ENCODE data around the gene NAMPT. TPM values are rescaled to one million over a fixed set of nuclear protein-coding genes. Genes with fewer than 3 reads are reported as not detected.
"Not testable (repeated sequence)": the region's sequence is repeated elsewhere in the genome, so short reads cannot be mapped to it uniquely, and the experiment has no call there.

The NAMPT gene
- total and polyA plus RNA-seq, 2 donors, result 40.6 to 79.3 TPM

DNA sequence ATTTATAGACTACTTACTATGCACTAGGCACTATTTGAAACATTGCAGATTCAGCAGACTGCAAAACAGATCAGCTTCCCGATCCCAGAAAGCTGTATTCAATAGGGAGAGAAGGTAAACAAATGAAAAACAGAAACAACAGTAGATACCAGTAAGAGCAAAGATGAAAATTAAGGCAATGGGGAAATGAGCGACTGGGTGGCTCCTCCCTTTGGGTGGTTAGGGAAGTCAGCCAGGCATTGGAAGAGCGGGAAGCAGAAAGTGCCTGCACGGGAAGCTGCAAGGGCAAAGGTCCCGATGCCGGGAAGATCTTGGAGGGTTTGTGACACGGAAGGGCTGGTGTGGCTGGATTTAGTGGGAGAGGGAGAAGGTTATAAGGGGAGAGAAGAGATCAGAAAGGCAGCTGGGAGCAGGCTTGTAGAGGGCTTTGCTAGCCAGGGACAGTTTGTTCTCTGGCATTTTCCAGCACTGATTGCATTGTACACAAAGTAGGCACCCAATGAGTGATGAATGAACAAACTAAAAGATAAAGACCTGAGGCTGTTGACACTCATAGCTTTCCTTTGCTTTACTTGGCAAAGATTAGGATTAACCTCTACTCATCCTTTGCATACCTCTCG is 67.8 kb downstream of the NAMPT start:
- DNase-seq (ENCODE audit: low read depth in 6 of 9, low spot score in 9 of 9), result no peak
- no peak overlapping the region for H3K4me3 ChIP-seq (ENCODE audit: low read length in 2 of 2)
- H3K9me3 ChIP-seq (ENCODE audit: control insufficient read depth in 2 of 2, insufficient read depth in 1 of 2, low read length in 1 of 2), result no peaks in the 10 kb centered on the region
- 85% methylated on average over 8 of the region's 8 CpGs for WGBS
- H3K36me3 ChIP-seq (ENCODE audit: control insufficient read depth in 2 of 2, insufficient read depth in 2 of 2, low read length in 1 of 2), result no peaks in the 10 kb centered on the region
- H3K27ac ChIP-seq (ENCODE audit: low read depth in 1 of 2, low read length in 1 of 2), result no peak overlapping the region
- no peaks in the 10 kb centered on the region for H3K27me3 ChIP-seq (ENCODE audit: control insufficient read depth in 2 of 2, insufficient read depth in 1 of 2, low read length in 1 of 2)
- H3K4me1 ChIP-seq (ENCODE audit: control insufficient read depth in 2 of 2, insufficient read depth in 2 of 2, low read length in 2 of 2), result peaks cover 0 to 11% of the 10 kb centered on the region in 2 donors

DNA sequence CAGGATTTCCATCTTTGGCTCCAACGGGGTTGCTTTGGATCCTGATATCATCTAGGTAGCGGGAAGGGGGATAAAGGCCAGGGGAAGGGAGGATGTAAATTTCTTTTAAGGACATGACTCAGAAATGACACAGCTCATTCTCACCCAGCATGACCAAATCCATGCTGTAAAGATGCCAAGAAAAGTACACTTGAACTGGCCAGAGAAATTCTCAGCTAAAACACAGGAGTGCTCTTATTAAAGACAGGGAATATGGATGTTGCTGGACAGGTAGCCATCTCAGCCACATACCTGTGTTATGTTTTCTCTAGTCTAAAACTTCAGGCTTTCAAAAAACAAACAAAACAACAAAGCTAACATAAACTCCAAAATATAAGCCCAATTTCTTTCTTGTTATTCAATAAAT is 68.3 kb downstream of the NAMPT start:
- 73% methylated on average over 2 of the region's 2 CpGs for WGBS
- peaks cover 0 to 11% of the 10 kb centered on the region in 2 donors for H3K4me1 ChIP-seq (ENCODE audit: control insufficient read depth in 2 of 2, insufficient read depth in 2 of 2, low read length in 2 of 2)
- no peak for DNase-seq (ENCODE audit: low read depth in 6 of 9, low spot score in 9 of 9)
- no peaks in the 10 kb centered on the region for H3K9me3 ChIP-seq (ENCODE audit: control insufficient read depth in 2 of 2, insufficient read depth in 1 of 2, low read length in 1 of 2)
- H3K27ac ChIP-seq (ENCODE audit: low read depth in 1 of 2, low read length in 1 of 2), result no peak overlapping the region
- no peak overlapping the region for H3K4me3 ChIP-seq (ENCODE audit: low read length in 2 of 2)
- no peaks in the 10 kb centered on the region for H3K36me3 ChIP-seq (ENCODE audit: control insufficient read depth in 2 of 2, insufficient read depth in 2 of 2, low read length in 1 of 2)
- H3K27me3 ChIP-seq (ENCODE audit: control insufficient read depth in 2 of 2, insufficient read depth in 1 of 2, low read length in 1 of 2), result no peaks in the 10 kb centered on the region

DNA sequence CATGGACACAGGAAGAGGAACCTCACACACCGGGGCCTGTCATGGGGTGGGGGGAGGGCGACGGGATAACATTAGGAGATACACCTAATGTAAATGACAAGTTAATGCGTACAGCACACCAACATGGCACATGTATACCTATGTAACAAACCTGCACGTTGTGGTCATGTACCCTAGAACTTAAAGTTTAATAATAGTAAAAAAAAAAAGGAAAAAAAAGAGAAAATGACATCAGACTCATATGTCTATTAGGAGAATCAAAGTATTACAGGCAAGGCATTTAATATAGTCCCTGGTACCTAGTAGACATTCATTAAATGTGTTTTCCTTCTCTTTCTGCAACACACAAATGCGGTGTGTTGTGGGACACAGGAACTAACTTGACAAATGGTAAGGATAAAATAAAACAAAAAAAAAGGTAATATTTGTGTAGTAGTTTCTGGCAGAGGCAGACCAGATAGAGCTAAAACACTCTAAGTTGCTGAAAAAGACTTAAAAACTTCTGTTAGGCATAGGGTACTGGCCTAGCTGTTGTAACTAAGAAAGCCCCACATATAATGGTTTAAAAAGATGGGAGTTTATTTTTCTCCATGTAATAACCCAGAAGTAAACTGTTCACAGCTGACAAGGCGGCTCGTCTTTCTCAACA is 68.8 kb downstream of the NAMPT start:
- Histone ChIP-seq H3K4me1 (ENCODE audit: control insufficient read depth in 2 of 2, insufficient read depth in 2 of 2, low read length in 2 of 2) (peaks cover 0 to 11% of the 10 kb centered on the region in 2 donors), H3K36me3 (ENCODE audit: control insufficient read depth in 2 of 2, insufficient read depth in 2 of 2, low read length in 1 of 2) (no peaks in the 10 kb centered on the region), H3K27ac (ENCODE audit: low read depth in 1 of 2, low read length in 1 of 2) (no peak overlapping the region), H3K4me3 (ENCODE audit: low read length in 2 of 2) (no peak overlapping the region), H3K27me3 (ENCODE audit: control insufficient read depth in 2 of 2, insufficient read depth in 1 of 2, low read length in 1 of 2) (no peaks in the 10 kb centered on the region), H3K9me3 (ENCODE audit: control insufficient read depth in 2 of 2, insufficient read depth in 1 of 2, low read length in 1 of 2) (no peaks in the 10 kb centered on the region)
- no peak for DNase-seq (ENCODE audit: low read depth in 6 of 9, low spot score in 9 of 9)
- WGBS, result 87% methylated on average over 8 of the region's 8 CpGs

DNA sequence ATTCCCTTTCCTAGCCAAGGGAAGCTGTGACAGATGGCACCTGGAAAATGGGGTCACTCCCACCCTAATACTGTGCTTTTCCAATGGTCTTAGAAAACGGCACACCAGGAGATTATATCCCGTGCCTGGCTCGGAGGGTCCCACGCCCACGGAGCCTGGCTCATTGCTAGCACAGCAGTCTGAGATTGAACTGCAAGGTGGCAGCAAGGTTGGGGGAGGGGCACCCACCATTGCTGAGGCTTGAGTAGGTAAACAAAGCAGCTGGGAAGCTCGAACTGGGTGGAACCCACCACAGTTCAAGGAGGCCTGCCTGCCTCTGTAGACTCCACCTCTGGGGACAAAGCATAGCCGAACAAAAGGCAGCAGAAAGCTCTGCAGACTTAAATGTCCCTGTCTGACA is 75.8 kb downstream of the NAMPT start:
- not testable (repeated sequence) for H3K27ac ChIP-seq (ENCODE audit: low read depth in 1 of 2, low read length in 1 of 2)

DNA sequence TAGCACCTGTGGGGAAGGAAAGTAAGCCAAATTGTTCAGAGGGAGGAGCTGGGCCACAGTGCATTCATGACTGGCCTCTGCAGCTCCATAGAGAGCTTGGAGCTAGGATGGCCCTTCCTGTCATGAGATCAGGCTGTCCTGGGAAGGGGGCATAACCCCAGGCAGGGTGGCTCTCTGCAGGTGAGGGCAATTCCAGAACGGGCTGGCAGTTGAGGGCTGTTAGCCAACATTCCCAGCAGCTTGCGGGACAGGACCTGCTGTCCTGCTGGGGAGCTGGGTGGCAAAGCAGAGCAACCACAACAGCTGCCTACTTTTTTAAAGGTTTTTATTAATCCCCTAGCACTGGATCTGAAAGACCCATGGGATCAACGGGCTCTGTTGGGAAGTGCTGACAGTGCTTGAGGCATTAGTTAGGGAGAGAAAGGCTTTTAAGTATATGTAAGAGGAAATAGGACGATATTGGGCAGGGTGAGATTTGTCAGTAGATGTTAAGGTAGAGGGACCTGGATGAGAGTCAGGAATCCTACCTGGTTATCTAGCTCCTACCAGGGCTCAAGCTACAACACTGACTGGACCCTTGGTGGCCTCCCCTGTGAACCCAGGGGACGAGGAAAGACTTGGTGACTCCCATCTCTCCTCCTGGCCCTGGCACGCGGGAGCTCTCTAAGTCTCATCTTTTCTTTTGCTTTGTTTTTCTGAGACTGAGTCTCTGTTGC is 77.8 kb downstream of the NAMPT start:
- H3K4me3 ChIP-seq (ENCODE audit: low read length in 2 of 2), result no peak overlapping the region
- no peaks in the 10 kb centered on the region for H3K36me3 ChIP-seq (ENCODE audit: control insufficient read depth in 2 of 2, insufficient read depth in 2 of 2, low read length in 1 of 2)
- H3K4me1 ChIP-seq (ENCODE audit: control insufficient read depth in 2 of 2, insufficient read depth in 2 of 2, low read length in 2 of 2), result no peaks in the 10 kb centered on the region
- no peaks in the 10 kb centered on the region for H3K27me3 ChIP-seq (ENCODE audit: control insufficient read depth in 2 of 2, insufficient read depth in 1 of 2, low read length in 1 of 2)
- H3K9me3 ChIP-seq (ENCODE audit: control insufficient read depth in 2 of 2, insufficient read depth in 1 of 2, low read length in 1 of 2), result no peaks in the 10 kb centered on the region
- WGBS, result 95% methylated on average over 7 of the region's 7 CpGs
- no peak overlapping the region for H3K27ac ChIP-seq (ENCODE audit: low read depth in 1 of 2, low read length in 1 of 2)
- no peak for DNase-seq (ENCODE audit: low read depth in 6 of 9, low spot score in 9 of 9)

More for the DNA sequence above, 75.8 kb downstream of the NAMPT start:
- not testable (repeated sequence) for H3K4me3 ChIP-seq (ENCODE audit: low read length in 2 of 2); DNase-seq (ENCODE audit: low read depth in 6 of 9, low spot score in 9 of 9); H3K27me3 ChIP-seq (ENCODE audit: control insufficient read depth in 2 of 2, insufficient read depth in 1 of 2, low read length in 1 of 2); H3K4me1 ChIP-seq (ENCODE audit: control insufficient read depth in 2 of 2, insufficient read depth in 2 of 2, low read length in 2 of 2); H3K36me3 ChIP-seq (ENCODE audit: control insufficient read depth in 2 of 2, insufficient read depth in 2 of 2, low read length in 1 of 2); H3K9me3 ChIP-seq (ENCODE audit: control insufficient read depth in 2 of 2, insufficient read depth in 1 of 2, low read length in 1 of 2)
- WGBS, result 97% methylated on average over 7 of the region's 7 CpGs

DNA sequence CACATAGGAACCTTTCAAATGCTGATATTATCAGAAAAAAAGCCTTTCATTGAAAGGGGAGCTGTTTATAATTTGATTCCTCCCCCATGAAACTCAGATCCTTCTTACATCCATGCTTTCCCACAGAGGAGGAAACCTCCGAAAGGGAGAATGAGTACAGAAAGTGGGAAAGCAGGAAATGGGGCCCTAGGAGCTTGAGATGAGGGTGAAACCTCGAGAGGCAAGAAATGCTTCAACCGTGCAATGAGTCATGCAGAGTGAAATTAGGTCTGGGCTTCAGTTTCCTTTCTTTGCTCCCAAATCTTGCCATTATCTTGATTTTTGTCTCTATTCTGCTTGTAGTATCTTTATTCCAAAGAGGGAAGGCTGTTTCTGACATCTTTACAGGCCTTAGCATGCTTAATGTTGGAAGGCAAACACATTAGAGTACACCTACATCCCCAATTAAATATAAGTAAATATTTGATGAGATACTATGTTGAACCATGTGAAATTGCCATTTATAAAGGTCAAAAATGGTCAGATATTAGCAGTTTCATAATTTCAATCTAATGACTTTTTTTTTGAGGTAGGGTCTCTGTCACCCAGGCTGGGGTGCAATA is 79.1 kb downstream of the NAMPT start:
- Histone ChIP-seq H3K4me3 (ENCODE audit: low read length in 2 of 2) (no peak overlapping the region), H3K9me3 (ENCODE audit: control insufficient read depth in 2 of 2, insufficient read depth in 1 of 2, low read length in 1 of 2) (no peaks in the 10 kb centered on the region), H3K36me3 (ENCODE audit: control insufficient read depth in 2 of 2, insufficient read depth in 2 of 2, low read length in 1 of 2) (no peaks in the 10 kb centered on the region), H3K27me3 (ENCODE audit: control insufficient read depth in 2 of 2, insufficient read depth in 1 of 2, low read length in 1 of 2) (no peaks in the 10 kb centered on the region), H3K27ac (ENCODE audit: low read depth in 1 of 2, low read length in 1 of 2) (no peak overlapping the region), H3K4me1 (ENCODE audit: control insufficient read depth in 2 of 2, insufficient read depth in 2 of 2, low read length in 2 of 2) (no peaks in the 10 kb centered on the region)
- no peak for DNase-seq (ENCODE audit: low read depth in 6 of 9, low spot score in 9 of 9)
- WGBS, result 88% methylated on average over 3 of the region's 3 CpGs

DNA sequence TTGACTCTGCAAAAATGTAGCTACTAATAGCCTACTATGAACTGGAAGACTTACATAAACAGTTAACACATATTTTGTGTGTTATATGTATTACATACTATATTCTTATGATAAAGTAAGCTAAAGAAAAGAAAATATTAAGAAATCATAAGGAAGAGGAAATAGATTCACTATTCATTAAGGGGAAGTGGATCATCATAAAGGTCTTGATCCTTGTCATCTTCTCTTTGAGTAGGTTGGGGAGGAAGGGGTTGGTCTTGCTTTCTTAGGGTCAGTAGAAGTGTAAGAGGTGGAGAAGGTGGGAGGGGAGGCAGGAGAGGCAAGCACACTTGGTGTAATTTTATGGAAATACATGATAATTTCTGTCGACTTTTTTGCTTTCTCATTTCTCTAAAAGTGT is 81.3 kb downstream of the NAMPT start:
- H3K27ac ChIP-seq (ENCODE audit: low read depth in 1 of 2, low read length in 1 of 2), result no peak overlapping the region
- no peak overlapping the region for H3K4me3 ChIP-seq (ENCODE audit: low read length in 2 of 2)
- 75% methylated on average over 1 of the region's 1 CpG for WGBS
- H3K36me3 ChIP-seq (ENCODE audit: control insufficient read depth in 2 of 2, insufficient read depth in 2 of 2, low read length in 1 of 2), result no peaks in the 10 kb centered on the region
- no peaks in the 10 kb centered on the region for H3K4me1 ChIP-seq (ENCODE audit: control insufficient read depth in 2 of 2, insufficient read depth in 2 of 2, low read length in 2 of 2)
- no peak for DNase-seq (ENCODE audit: low read depth in 6 of 9, low spot score in 9 of 9)
- no peaks in the 10 kb centered on the region for H3K27me3 ChIP-seq (ENCODE audit: control insufficient read depth in 2 of 2, insufficient read depth in 1 of 2, low read length in 1 of 2)
- no peaks in the 10 kb centered on the region for H3K9me3 ChIP-seq (ENCODE audit: control insufficient read depth in 2 of 2, insufficient read depth in 1 of 2, low read length in 1 of 2)

DNA sequence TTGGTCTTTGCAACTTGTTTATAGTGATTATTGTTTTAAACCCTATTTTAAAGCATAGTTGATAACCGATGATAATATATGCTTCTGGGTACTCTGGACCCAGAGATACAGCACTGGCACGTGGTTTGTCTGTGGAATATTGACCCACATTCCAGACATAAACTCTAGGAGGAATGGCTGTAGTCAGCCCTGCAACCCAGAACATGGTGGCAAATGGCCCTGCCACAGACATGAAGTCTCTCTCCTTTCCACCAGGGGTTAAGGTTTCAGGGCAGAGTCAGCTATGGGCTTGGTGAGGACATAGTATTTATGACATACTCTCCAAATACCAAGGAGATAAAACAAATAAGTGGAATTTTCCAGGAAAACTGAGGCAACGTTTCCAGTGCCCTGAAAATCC is 83.6 kb downstream of the NAMPT start:
- no peaks in the 10 kb centered on the region for H3K36me3 ChIP-seq (ENCODE audit: control insufficient read depth in 2 of 2, insufficient read depth in 2 of 2, low read length in 1 of 2)
- WGBS, result 92% methylated on average over 3 of the region's 3 CpGs
- H3K4me1 ChIP-seq (ENCODE audit: control insufficient read depth in 2 of 2, insufficient read depth in 2 of 2, low read length in 2 of 2), result no peaks in the 10 kb centered on the region
- DNase-seq (ENCODE audit: low read depth in 6 of 9, low spot score in 9 of 9), result no peak
- no peak overlapping the region for H3K27ac ChIP-seq (ENCODE audit: low read depth in 1 of 2, low read length in 1 of 2)
- H3K27me3 ChIP-seq (ENCODE audit: control insufficient read depth in 2 of 2, insufficient read depth in 1 of 2, low read length in 1 of 2), result no peaks in the 10 kb centered on the region
- no peak overlapping the region for H3K4me3 ChIP-seq (ENCODE audit: low read length in 2 of 2)
- H3K9me3 ChIP-seq (ENCODE audit: control insufficient read depth in 2 of 2, insufficient read depth in 1 of 2, low read length in 1 of 2), result no peaks in the 10 kb centered on the region

DNA sequence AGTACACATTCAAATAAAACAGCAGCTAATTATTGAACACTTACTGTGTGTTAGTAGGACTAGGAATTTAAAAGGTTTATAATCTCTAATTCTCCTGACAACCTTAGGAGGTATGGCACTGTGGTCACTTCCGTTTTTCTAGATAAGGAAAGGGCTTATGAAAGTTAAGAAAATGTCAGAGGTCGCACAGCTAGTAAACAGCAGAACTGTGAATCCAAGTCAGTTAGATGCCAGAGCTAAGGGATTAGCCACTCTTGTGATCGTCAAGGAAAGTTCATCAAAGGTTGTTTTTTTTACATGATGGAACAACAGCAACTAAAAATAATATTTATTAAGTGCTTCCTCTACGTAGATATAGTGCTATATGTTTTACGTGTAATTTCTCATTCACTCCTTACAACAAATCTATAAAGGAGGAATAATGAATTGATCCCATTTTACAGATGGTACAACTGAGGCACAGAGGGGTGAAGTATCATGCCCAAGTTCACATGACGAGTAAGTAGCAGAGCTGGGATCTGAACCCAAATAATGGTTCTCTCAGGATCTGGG is 84.9 kb downstream of the NAMPT start:
- Histone ChIP-seq H3K27ac (ENCODE audit: low read depth in 1 of 2, low read length in 1 of 2) (no peak overlapping the region), H3K27me3 (ENCODE audit: control insufficient read depth in 2 of 2, insufficient read depth in 1 of 2, low read length in 1 of 2) (no peaks in the 10 kb centered on the region), H3K9me3 (ENCODE audit: control insufficient read depth in 2 of 2, insufficient read depth in 1 of 2, low read length in 1 of 2) (no peaks in the 10 kb centered on the region), H3K4me3 (ENCODE audit: low read length in 2 of 2) (no peak overlapping the region), H3K4me1 (ENCODE audit: control insufficient read depth in 2 of 2, insufficient read depth in 2 of 2, low read length in 2 of 2) (no peaks in the 10 kb centered on the region), H3K36me3 (ENCODE audit: control insufficient read depth in 2 of 2, insufficient read depth in 2 of 2, low read length in 1 of 2) (no peaks in the 10 kb centered on the region)
- no peak for DNase-seq (ENCODE audit: low read depth in 6 of 9, low spot score in 9 of 9)
- 95% methylated on average over 6 of the region's 6 CpGs for WGBS

Data from thymus (tissue), 11 donors.